NCI-H187 treated with DMSO at 0.1 percent for 48 hours (cell line): ENCODE measurements around the gene SLCO1C1.

ENCODE experiments used
- DNase-seq: peaks from one replicate; lab custom pipeline; 2025; lab: John Stamatoyannopoulos, UW

Gene SLCO1C1

DNA sequence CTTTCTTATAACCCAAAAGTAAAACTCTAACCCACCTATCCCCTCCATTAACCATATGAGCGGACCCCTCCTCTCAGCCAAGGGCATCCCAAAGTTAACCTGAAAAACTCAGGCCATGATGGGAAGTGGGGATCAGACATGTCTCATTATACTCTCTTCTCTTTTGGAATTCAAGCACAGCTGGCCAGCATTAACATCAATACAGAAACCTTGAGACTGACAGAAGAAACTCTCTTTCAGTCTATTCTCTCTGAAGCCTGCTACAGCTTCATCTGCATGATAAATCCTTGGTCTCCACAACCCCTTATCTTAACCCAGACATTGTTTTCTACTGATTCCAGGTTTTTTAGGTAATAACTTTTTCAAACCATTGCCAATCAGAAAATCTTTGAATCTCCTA lies 97.8 kb downstream of the SLCO1C1 start:
- DNase-seq: no peak

DNA sequence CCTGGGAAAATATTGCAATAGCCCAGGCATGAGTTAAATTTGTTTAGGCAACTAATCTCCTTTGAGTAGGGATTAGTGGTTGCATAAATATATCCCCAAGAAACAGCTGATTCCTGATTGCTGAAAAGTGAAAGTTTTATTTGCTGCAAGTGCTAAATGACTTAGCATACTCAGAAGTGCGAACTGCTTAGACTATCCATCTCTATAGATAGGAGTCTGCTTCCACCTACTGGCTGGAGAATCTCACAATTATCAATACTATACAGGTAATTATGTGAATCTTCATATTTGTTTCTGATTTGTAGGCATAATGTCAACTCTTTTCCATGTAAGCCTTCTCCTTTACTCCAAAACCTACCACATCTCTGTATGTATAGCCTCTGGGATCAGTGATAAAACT lies 103.4 kb downstream of the SLCO1C1 start:
- no peak for DNase-seq

DNA sequence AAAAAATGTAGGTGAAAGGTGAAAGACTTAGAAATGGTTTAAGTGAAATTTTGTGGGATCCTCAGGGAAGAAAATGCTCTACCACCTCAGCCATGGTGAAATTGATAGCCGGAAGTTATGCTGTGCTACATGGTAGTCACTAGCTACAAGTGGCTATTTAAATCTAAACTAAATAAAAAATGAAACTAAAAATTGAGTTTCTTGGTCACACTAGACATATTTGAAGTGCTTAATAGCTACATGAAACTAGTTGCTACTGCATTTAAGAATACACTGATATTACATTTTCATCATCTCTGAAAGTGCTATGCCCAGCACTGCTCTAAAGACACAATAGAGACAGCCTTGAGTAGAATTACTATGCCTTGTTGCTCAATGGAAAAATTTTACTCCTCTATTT lies 105.0 kb downstream of the SLCO1C1 start:
- no peak for DNase-seq

DNA sequence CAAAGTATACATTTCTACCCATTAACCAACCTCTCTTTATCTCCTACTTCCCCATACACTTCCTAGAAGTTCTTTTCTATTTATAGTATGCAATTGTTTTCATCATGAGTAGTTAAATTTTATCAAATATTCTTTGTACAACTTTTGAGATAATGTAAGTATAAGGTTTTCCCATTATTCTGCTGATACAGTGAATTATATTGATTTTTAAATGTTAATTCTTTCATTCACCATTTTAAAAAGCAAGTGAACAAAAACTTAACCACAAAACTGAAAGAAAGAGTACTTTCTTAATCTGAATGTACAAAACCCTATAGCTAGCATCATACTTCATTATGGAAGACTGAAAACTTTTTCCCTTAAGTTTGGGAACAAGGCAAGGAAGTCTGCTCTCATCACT lies 105.9 kb downstream of the SLCO1C1 start:
- DNase-seq: no peak
